Measurements from ENCODE around the gene ACKR1. TPM values are rescaled to one million over a fixed set of nuclear protein-coding genes. Genes with fewer than 3 reads are reported as not detected.

Gene ACKR1
- total RNA-seq, 1 experiment from 2014 or later: not detected

- no peak for DNase-seq (ENCODE audit: low read depth)
Measured at GRCh38 chr1:159187033-159187432, 17.6 kb upstream of the ACKR1 start.

GRCh38 chr1:159187647-159188374 lies 16.9 kb upstream of the ACKR1 start:
- peak; percentile 30 for DNase-seq (ENCODE audit: low read depth)

GRCh38 chr1:159188375-159188788 lies 16.3 kb upstream of the ACKR1 start:
- DNase-seq (ENCODE audit: low read depth): peak; percentile 86

GRCh38 chr1:159190441-159190840 lies 14.2 kb upstream of the ACKR1 start:
- DNase-seq (ENCODE audit: low read depth): no peak

- DNase-seq (ENCODE audit: low read depth): no peak
Measured at GRCh38 chr1:159196543-159196942, 8.1 kb upstream of the ACKR1 start.

GRCh38 chr1:159197561-159198557 lies 6.8 kb upstream of the ACKR1 start:
- DNase-seq (ENCODE audit: low read depth): peak; percentile 69

- no peak for DNase-seq (ENCODE audit: low read depth)
Measured at GRCh38 chr1:159199901-159200300, 4.8 kb upstream of the ACKR1 start.

- no peak for DNase-seq (ENCODE audit: low read depth)
Measured at GRCh38 chr1:159200769-159201168, 3.9 kb upstream of the ACKR1 start.

- DNase-seq (ENCODE audit: low read depth): no peak
Measured at GRCh38 chr1:159201642-159202041, 3.0 kb upstream of the ACKR1 start.

GRCh38 chr1:159203610-159204009 lies 1.1 kb upstream of the ACKR1 start:
- DNase-seq (ENCODE audit: low read depth): no peak

- no peak for DNase-seq (ENCODE audit: low read depth)
Measured at GRCh38 chr1:159205225-159205624, 550 bp downstream of the ACKR1 start.

GRCh38 chr1:159206110-159206509 lies 1.4 kb downstream of the ACKR1 start:
- no peak for DNase-seq (ENCODE audit: low read depth)

GRCh38 chr1:159207080-159207479 lies 2.4 kb downstream of the ACKR1 start:
- DNase-seq (ENCODE audit: low read depth): no peak

GRCh38 chr1:159207774-159208173 lies 3.1 kb downstream of the ACKR1 start:
- DNase-seq (ENCODE audit: low read depth): no peak

- no peak for DNase-seq (ENCODE audit: low read depth)
Measured at GRCh38 chr1:159208175-159208825, 3.6 kb downstream of the ACKR1 start.

- no peak for DNase-seq (ENCODE audit: low read depth)
Measured at GRCh38 chr1:159209061-159209460, 4.4 kb downstream of the ACKR1 start.

- DNase-seq (ENCODE audit: low read depth): peak; percentile 66
Measured at GRCh38 chr1:159211331-159212136, 6.9 kb downstream of the ACKR1 start.

- DNase-seq (ENCODE audit: low read depth): no peak
Measured at GRCh38 chr1:159212596-159212995, 7.9 kb downstream of the ACKR1 start.

- peak; percentile 44 for DNase-seq (ENCODE audit: low read depth)
Measured at GRCh38 chr1:159214149-159214760, 9.6 kb downstream of the ACKR1 start.

- DNase-seq (ENCODE audit: low read depth): no peak
Measured at GRCh38 chr1:159218649-159219636, 14.3 kb downstream of the ACKR1 start.

Measured in Daoy (cell line).